HEK293 (cell line): Measurements from ENCODE around the gene FXN.

ENCODE experiments used
- CTCF ChIA-PET: fragments of 350-600 bp; formaldehyde crosslinking; extraction: SDS; loops from one replicate; lab custom pipeline; 2021; ENCODE audit warnings: antibody characterized with exemption; lab: Yijun Ruan, JAX
- POLR2A ChIA-PET: fragments of 300-600 bp; formaldehyde crosslinking; extraction: SDS; loops from one replicate; lab custom pipeline; 2020; ENCODE audit warnings: antibody characterized with exemption, inconsistent platforms; lab: Yijun Ruan, JAX
- H3K27ac ChIP-seq: fragments of 200-500 bp; sonication (Bioruptor generic); 2 replicates; pipeline ENCODE4 v1.5.1; 2014; ENCODE audit warnings: low read depth, low read length, control low read depth, inconsistent platforms; ENCODE audit errors: extremely low read depth
- H3K36me3 ChIP-seq, 2 experiments: fragments of 200-500 bp in 1 of 2; sonication (Bioruptor generic) in 1 of 2; 1 replicate in 1 of 2; 2 replicates in 1 of 2; pipeline ENCODE4 v1.5.1; 2014 to 2017; ENCODE audit warnings: inconsistent platforms in 2 of 2, low read length in 2 of 2; ENCODE audit not compliant: control insufficient read depth in 2 of 2, insufficient read depth in 1 of 2
- H3K4me1 ChIP-seq: fragments of 200-500 bp; sonication (Bioruptor generic); 2 replicates; pipeline ENCODE4 v1.5.1; 2014; ENCODE audit warnings: mild to moderate bottlenecking, low read length, inconsistent platforms; ENCODE audit not compliant: control insufficient read depth, insufficient read depth
- H3K4me3 ChIP-seq: 2 replicates; pipeline ENCODE4 v1.5.1; 2011; ENCODE audit warnings: low read depth, mild to moderate bottlenecking, control low read depth, low read length, moderate library complexity
- H3K9me3 ChIP-seq: fragments of 200-500 bp; sonication (Bioruptor generic); 2 replicates; pipeline ENCODE4 v1.5.1; 2014; ENCODE audit warnings: low read depth, low read length, inconsistent platforms; ENCODE audit not compliant: control insufficient read depth, insufficient read depth
- GFI1B ChIP-seq: fragments of 450-650 bp; formaldehyde crosslinking; IDR thresholded peaks from 2 replicates; pipeline ENCODE4 v1.5.1; 2016; ENCODE audit warnings: missing biosample characterization, missing genetic modification characterization
- GLIS1 ChIP-seq: fragments of 450-650 bp; formaldehyde crosslinking; IDR thresholded peaks from 2 replicates; pipeline ENCODE4 v1.5.1; 2016; ENCODE audit warnings: missing biosample characterization, missing genetic modification characterization
- OVOL3 ChIP-seq: fragments of 450-650 bp; formaldehyde crosslinking; IDR thresholded peaks from 2 replicates; pipeline ENCODE4 v1.5.1; 2016; ENCODE audit warnings: missing biosample characterization, missing genetic modification characterization
- SCRT2 ChIP-seq: fragments of 450-650 bp; formaldehyde crosslinking; IDR thresholded peaks from 2 replicates; pipeline ENCODE4 v1.5.1; 2016; ENCODE audit warnings: missing biosample characterization, missing genetic modification characterization
- SETDB1 ChIP-seq: IDR thresholded peaks from one replicate; pipeline ENCODE4 v1.6.1; 2017; ENCODE audit warnings: mild to moderate bottlenecking, low read length, moderate library complexity, mixed read lengths; ENCODE audit not compliant: insufficient read length
- SP2 ChIP-seq: fragments of 450-650 bp; formaldehyde crosslinking; IDR thresholded peaks from 2 replicates; pipeline ENCODE4 v1.5.1; 2016; ENCODE audit warnings: missing biosample characterization, missing genetic modification characterization
- TRIM28 ChIP-seq: IDR thresholded peaks from 2 replicates; pipeline ENCODE4 v1.6.1; 2011; ENCODE audit warnings: low read length, control low read depth, borderline replicate concordance
- ZBTB11 ChIP-seq: fragments of 450-650 bp; formaldehyde crosslinking; conservative IDR thresholded peaks from 2 replicates; pipeline ENCODE4 v1.5.1; 2016; ENCODE audit warnings: low read depth, missing biosample characterization, missing genetic modification characterization
- ZFP3 ChIP-seq: fragments of 450-650 bp; formaldehyde crosslinking; IDR thresholded peaks from 2 replicates; pipeline ENCODE4 v1.5.1; 2016; ENCODE audit warnings: low read depth, missing biosample characterization, missing genetic modification characterization
- ZNF629 ChIP-seq: fragments of 450-650 bp; formaldehyde crosslinking; IDR thresholded peaks from 2 replicates; pipeline ENCODE4 v1.5.1; 2017; ENCODE audit warnings: missing biosample characterization, missing genetic modification characterization
- ZNF654 ChIP-seq: fragments of 450-650 bp; formaldehyde crosslinking; IDR thresholded peaks from 2 replicates; pipeline ENCODE4 v1.5.1; 2016; ENCODE audit warnings: low read depth, missing biosample characterization, missing genetic modification characterization
- ZNF660 ChIP-seq: fragments of 450-650 bp; IDR thresholded peaks from 2 replicates; pipeline ENCODE4 v1.5.1; 2018; ENCODE audit warnings: missing biosample characterization, mild to moderate bottlenecking, missing genetic modification characterization
- ZNF776 ChIP-seq: fragments of 450-650 bp; formaldehyde crosslinking; IDR thresholded peaks from 2 replicates; pipeline ENCODE4 v1.5.0; 2017; ENCODE audit warnings: missing biosample characterization, missing genetic modification characterization, borderline replicate concordance
- ZNF785 ChIP-seq: fragments of 450-650 bp; formaldehyde crosslinking; IDR thresholded peaks from 2 replicates; pipeline ENCODE4 v1.5.1; 2016; ENCODE audit warnings: missing biosample characterization, missing genetic modification characterization
- ZNF837 ChIP-seq: fragments of 450-650 bp; formaldehyde crosslinking; IDR thresholded peaks from 2 replicates; pipeline ENCODE4 v1.5.1; 2016; ENCODE audit warnings: missing biosample characterization, missing genetic modification characterization
- ZSCAN30 ChIP-seq: fragments of 450-650 bp; IDR thresholded peaks from 2 replicates; pipeline ENCODE4 v1.5.1; 2018; ENCODE audit warnings: missing biosample characterization, mild to moderate bottlenecking, missing genetic modification characterization, moderate library complexity

The FXN gene

GRCh38 chr9:69027355-69028097 is 8.0 kb upstream of the FXN start:
- Histone ChIP-seq H3K36me3 (no peaks in the 10 kb centered on the region), H3K27ac (no peak overlapping the region), H3K9me3 (no peaks in the 10 kb centered on the region), H3K4me1 (no peaks in the 10 kb centered on the region), H3K4me3 (no peak overlapping the region)
- TF ChIP-seq SCRT2 (tag by site-specific recombination) (peak; percentile 39; the same call in 1 of the 2 replicates), ZSCAN30 (tag by site-specific recombination) (0 out of 2 replicates have a peak, but pooled peaks have one; percentile 42), GLIS1 (tag by site-specific recombination) (0 out of 2 replicates have a peak, but pooled peaks have one; percentile 19), GFI1B (no peak), ZNF837 (tag by site-specific recombination) (no peak), ZNF654 (tag by site-specific recombination) (peak; percentile 72), ZNF660 (0 out of 2 replicates have a peak, but pooled peaks have one; percentile 44)
- ChIA-PET CTCF (interaction anchor here (0.6 to 1.5 kb wide), 19 partner anchors 8 to 508 kb away, joined by 3 to 6 read pairs (median 4); partner anchors contain the start of gene FXN), POLR2A (no interaction called here)

- no peak for TF ChIP-seq ZNF776 (tag by site-specific recombination)
- no peak for TF ChIP-seq SP2
- no peak for TF ChIP-seq ZFP3 (tag by site-specific recombination)
- TF ChIP-seq ZNF629 (tag by site-specific recombination): no peak
- TF ChIP-seq ZNF785 (tag by site-specific recombination): no peak
- Histone ChIP-seq H3K36me3 (no peaks in the 10 kb centered on the region), H3K4me1 (no peaks in the 10 kb centered on the region), H3K9me3 (no peaks in the 10 kb centered on the region), H3K27ac (no peak overlapping the region), H3K4me3 (no peak overlapping the region)
- ChIA-PET POLR2A (no interaction called here), CTCF (interaction anchor here (0.6 to 1.5 kb wide), 12 partner anchors 9 to 509 kb away, joined by 3 to 6 read pairs (median 3); no protein-coding TSS in a partner anchor)
Measured at GRCh38 chr9:69028754-69029153, 6.8 kb upstream of the FXN start.

GRCh38 chr9:69029535-69029934 is 6.0 kb upstream of the FXN start:
- ChIA-PET CTCF (interaction anchor here (0.7 kb wide), 1 partner anchor 393 kb away, joined by 3 read pairs; no protein-coding TSS in a partner anchor), POLR2A (no interaction called here)

More at GRCh38 chr9:69029535-69029934, 6.0 kb upstream of the FXN start:
- Histone ChIP-seq H3K4me3 (no peak overlapping the region), H3K27ac (no peak overlapping the region), H3K36me3 (no peaks in the 10 kb centered on the region), H3K4me1 (no peaks in the 10 kb centered on the region), H3K9me3 (no peaks in the 10 kb centered on the region)
- TF ChIP-seq OVOL3 (tag by site-specific recombination): no peak
- no peak for TF ChIP-seq ZBTB11 (tag by site-specific recombination)
- TF ChIP-seq TRIM28: 0 out of 2 replicates have a peak, but pooled peaks have one; percentile 39
- peak; percentile 69 for TF ChIP-seq SETDB1
